OCI-LY1 (cell line): Measurements from ENCODE around the gene BAX.

ENCODE experiments used
- CTCF ChIP-seq: fragments of 200-600 bp; sonication (generic), shearing (Covaris generic); IDR thresholded peaks from 2 replicates; pipeline ENCODE4 v1.5.1; 2017; ENCODE audit warnings: mild to moderate bottlenecking, antibody characterized with exemption, low read length, moderate library complexity, mixed read lengths
- EZH2 ChIP-seq: fragments of 200-600 bp; sonication (generic), shearing (Covaris generic); IDR thresholded peaks from 2 replicates; pipeline ENCODE4 v1.8.0; 2017; ENCODE audit warnings: borderline replicate concordance, mixed run types, mild to moderate bottlenecking, antibody characterized with exemption, low read length, moderate library complexity, mixed read lengths

- TF ChIP-seq CTCF (no peak), EZH2 (no peak)
Observed at GRCh38 chr19:48910803-48911202, 43.9 kb upstream of the BAX start.
